ENCODE data around the gene CRTAC1. TPM values are rescaled to one million over a fixed set of nuclear protein-coding genes. Genes with fewer than 3 reads are reported as not detected.

The CRTAC1 gene
- total and polyA plus RNA-seq, 12 donors, result 0.09 to 1.4 (median 0.48) TPM; not detected in 4

DNA sequence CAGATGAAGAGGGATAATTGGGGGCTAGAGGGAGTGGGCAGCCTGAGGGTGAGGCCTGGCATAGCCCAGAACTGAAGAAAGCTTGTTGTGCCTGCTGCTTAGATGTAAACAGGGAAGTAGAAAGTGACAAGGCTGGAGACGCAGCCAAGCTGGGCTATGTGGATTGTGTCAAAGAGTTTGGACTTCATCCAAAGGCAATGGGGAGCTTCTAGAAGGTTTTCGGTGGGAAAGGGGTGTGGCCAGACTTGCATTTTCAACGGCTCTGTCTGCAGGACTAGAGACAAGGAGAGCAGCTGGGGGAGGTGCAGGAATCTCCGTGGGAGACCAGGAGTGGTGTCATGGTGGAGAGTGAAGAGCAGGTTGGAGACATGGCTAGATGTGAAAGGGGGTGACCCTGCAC is 132.0 kb downstream of the CRTAC1 start:
- TF ChIP-seq POLR2A (IDR thresholded peaks at IDR 0.05), result no peak
- TF ChIP-seq, protein P1, sequence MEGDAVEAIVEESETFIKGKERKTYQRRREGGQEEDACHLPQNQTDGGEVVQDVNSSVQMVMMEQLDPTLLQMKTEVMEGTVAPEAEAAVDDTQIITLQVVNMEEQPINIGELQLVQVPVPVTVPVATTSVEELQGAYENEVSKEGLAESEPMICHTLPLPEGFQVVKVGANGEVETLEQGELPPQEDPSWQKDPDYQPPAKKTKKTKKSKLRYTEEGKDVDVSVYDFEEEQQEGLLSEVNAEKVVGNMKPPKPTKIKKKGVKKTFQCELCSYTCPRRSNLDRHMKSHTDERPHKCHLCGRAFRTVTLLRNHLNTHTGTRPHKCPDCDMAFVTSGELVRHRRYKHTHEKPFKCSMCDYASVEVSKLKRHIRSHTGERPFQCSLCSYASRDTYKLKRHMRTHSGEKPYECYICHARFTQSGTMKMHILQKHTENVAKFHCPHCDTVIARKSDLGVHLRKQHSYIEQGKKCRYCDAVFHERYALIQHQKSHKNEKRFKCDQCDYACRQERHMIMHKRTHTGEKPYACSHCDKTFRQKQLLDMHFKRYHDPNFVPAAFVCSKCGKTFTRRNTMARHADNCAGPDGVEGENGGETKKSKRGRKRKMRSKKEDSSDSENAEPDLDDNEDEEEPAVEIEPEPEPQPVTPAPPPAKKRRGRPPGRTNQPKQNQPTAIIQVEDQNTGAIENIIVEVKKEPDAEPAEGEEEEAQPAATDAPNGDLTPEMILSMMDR (IDR thresholded peaks at IDR 0.05), result no peak
- H3K9me3 ChIP-seq (replicated peaks in 1 of 3), result no peaks in the 10 kb centered on the region
- 32 to 51% (median 41%) methylated on average over 4 of the region's 4 CpGs for WGBS, 4 donors
- H3K4me1 ChIP-seq (replicated peaks in 1 of 2), result no peaks in the 10 kb centered on the region
- H3K27ac ChIP-seq, result no peak overlapping the region
- H3K27me3 ChIP-seq, result no peaks in the 10 kb centered on the region
- intact Hi-C loops (cut with DNase I), result no loop called here
- H3K36me3 ChIP-seq (replicated peaks in 1 of 2), result no peaks in the 10 kb centered on the region
- DNase-seq, result no peak
- no peak overlapping the region for H3K4me3 ChIP-seq

GRCh38 chr10:97896756-97897358 is 133.6 kb downstream of the CRTAC1 start:
- 76 to 86% (median 82%) methylated on average over 8 to 13 of the region's 13 CpGs for WGBS, 4 donors
- Histone ChIP-seq H3K4me3 (no peak overlapping the region), H3K27ac (no peak overlapping the region), H3K4me1 (replicated peaks in 1 of 2) (no peaks in the 10 kb centered on the region), H3K36me3 (replicated peaks in 1 of 2) (no peaks in the 10 kb centered on the region), H3K27me3 (no peaks in the 10 kb centered on the region), H3K9me3 (replicated peaks in 1 of 3) (no peaks in the 10 kb centered on the region)
- DNase-seq, result no peak
- TF ChIP-seq, protein P1 (IDR thresholded peaks at IDR 0.05), result no peak
- no peak for TF ChIP-seq POLR2A (IDR thresholded peaks at IDR 0.05)
- intact Hi-C loops (cut with DNase I), result no loop called here

GRCh38 chr10:97895915-97896314 is 134.5 kb downstream of the CRTAC1 start:
- intact Hi-C loops (cut with DNase I), result no loop called here
- Histone ChIP-seq H3K27me3 (no peaks in the 10 kb centered on the region), H3K9me3 (replicated peaks in 1 of 3) (no peaks in the 10 kb centered on the region), H3K4me3 (no peak overlapping the region), H3K36me3 (replicated peaks in 1 of 2) (no peaks in the 10 kb centered on the region), H3K27ac (no peak overlapping the region), H3K4me1 (replicated peaks in 1 of 2) (no peaks in the 10 kb centered on the region)
- no peak for DNase-seq
- WGBS, 4 donors, result 53 to 68% (median 58%) methylated on average over 7 to 9 of the region's 9 CpGs
- TF ChIP-seq POLR2A (IDR thresholded peaks at IDR 0.05), result no peak
- TF ChIP-seq, protein P1 (IDR thresholded peaks at IDR 0.05), result no peak

- TF ChIP-seq, protein P1 (IDR thresholded peaks at IDR 0.05), result no peak
- no peak for TF ChIP-seq POLR2A (IDR thresholded peaks at IDR 0.05)
- 83 to 85% (median 84%) methylated on average over 7 to 13 of the region's 13 CpGs for WGBS, 4 donors
- intact Hi-C loops (cut with DNase I), result no loop called here
- Histone ChIP-seq H3K27ac (no peak overlapping the region), H3K36me3 (replicated peaks in 1 of 2) (no peaks in the 10 kb centered on the region), H3K4me3 (no peak overlapping the region), H3K9me3 (replicated peaks in 1 of 3) (no peaks in the 10 kb centered on the region), H3K4me1 (replicated peaks in 1 of 2) (no peaks in the 10 kb centered on the region), H3K27me3 (no peaks in the 10 kb centered on the region)
- DNase-seq, result no peak
These were observed 135.3 kb downstream of the CRTAC1 start for GRCh38 chr10:97895084-97895483.
